Stimulated activated CD8-positive, alpha-beta memory T cell treated with anti-CD3 and anti-CD28 coated beads, Interleukin-15, amount 100 ng/mL, for 4 hours (primary cell): ENCODE measurements around the gene ABHD4.
"Not testable (repeated sequence)": the region's sequence is repeated elsewhere in the genome, so short reads cannot be mapped to it uniquely, and the experiment has no call there.

Experiments
- DNase-seq, 2 donors: peaks; one replicate each; pipeline ENCODE4 v3.0.0-alpha.2; 2020; ENCODE audit warnings: low read depth in 2 of 2

The ABHD4 gene

GRCh38 chr14:22598099-22598895 is at the start of gene ABHD4:
Gene ABHD4 (plus strand): TSS chr14:22598300. CDS start chr14:22598307, 7 bp downstream.
- DNase-seq: peak; percentile 12 to 18

GRCh38 chr14:22549324-22549962 is 48.7 kb upstream of the ABHD4 start:
- DNase-seq: no peak

- DNase-seq: peak in 1 of 2 donors; percentile 64
Measured at GRCh38 chr14:22549981-22550673, 48.0 kb upstream of the ABHD4 start.

GRCh38 chr14:22551605-22551997 is 46.5 kb upstream of the ABHD4 start:
- DNase-seq: no peak

GRCh38 chr14:22552001-22552826 is 45.9 kb upstream of the ABHD4 start:
- no peak for DNase-seq

- DNase-seq: no peak
Measured at GRCh38 chr14:22552827-22553076, 45.3 kb upstream of the ABHD4 start.

GRCh38 chr14:22553445-22553844 is 44.7 kb upstream of the ABHD4 start:
- no peak for DNase-seq

GRCh38 chr14:22553861-22554497 is 44.1 kb upstream of the ABHD4 start:
- DNase-seq: not testable (repeated sequence)

GRCh38 chr14:22554498-22555383 is 43.4 kb upstream of the ABHD4 start:
- no peak for DNase-seq

- peak in 1 of 2 donors; percentile 60 for DNase-seq
Measured at GRCh38 chr14:22555384-22556011, 42.6 kb upstream of the ABHD4 start.

- peak; percentile 93 to 98 for DNase-seq
Measured at GRCh38 chr14:22556021-22556989, 41.8 kb upstream of the ABHD4 start.

GRCh38 chr14:22556990-22557623 is 41.0 kb upstream of the ABHD4 start:
- DNase-seq: peak; percentile 80 to 84

GRCh38 chr14:22557846-22558220 is 40.3 kb upstream of the ABHD4 start:
- DNase-seq: no peak

- no peak for DNase-seq
Measured at GRCh38 chr14:22558221-22558913, 39.7 kb upstream of the ABHD4 start.

- no peak for DNase-seq
Measured at GRCh38 chr14:22559041-22559440, 39.1 kb upstream of the ABHD4 start.

- DNase-seq: no peak
Measured at GRCh38 chr14:22560662-22561365, 37.3 kb upstream of the ABHD4 start.

- no peak for DNase-seq
Measured at GRCh38 chr14:22561366-22561660, 36.8 kb upstream of the ABHD4 start.
